ENCODE results near the gene C6orf120.

DNA sequence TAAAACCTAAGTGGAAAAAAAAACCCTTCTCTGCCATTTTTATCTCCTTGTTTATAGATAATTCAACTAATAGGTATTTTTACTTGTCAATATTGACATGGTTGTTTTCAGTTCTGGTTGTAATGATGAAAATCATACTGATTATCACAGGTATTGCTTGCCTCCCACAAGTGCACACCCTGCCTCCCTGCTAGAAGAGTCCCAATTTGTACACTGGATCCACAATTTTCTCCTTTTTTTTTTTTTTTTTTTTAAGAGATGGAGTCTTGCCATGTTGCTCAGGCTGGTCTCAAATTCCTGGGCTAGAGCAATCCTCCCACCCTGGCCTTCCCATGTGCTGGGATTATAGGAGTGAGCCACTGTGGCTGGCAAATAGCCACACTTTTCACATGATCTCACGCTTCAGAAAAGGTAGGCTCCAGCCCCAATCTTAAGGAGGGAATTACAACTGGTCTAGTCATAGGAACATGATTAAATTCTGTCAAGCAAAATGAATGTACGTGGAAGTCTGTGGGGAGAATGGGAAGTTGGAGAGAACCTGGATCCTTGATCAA is 37.1 kb downstream of the C6orf120 start:
- no peak for TF ChIP-seq EZH2 (IDR thresholded peaks at IDR 0.05; ENCODE audit: low read length)
- no peak for TF ChIP-seq CTCF (optimal IDR thresholded peaks at IDR 0.05 in 1 of 3, IDR thresholded peaks at IDR 0.05 in 1 of 3, conservative IDR thresholded peaks at IDR 0.05 in 1 of 3; ENCODE audit: extremely low read depth in 1 of 3, insufficient read depth in 2 of 3, low read length in 3 of 3)
